SK-N-SH (cell line): ENCODE results near the gene IRGC.

Source experiments
- EP300 ChIP-seq, 2 experiments: IDR thresholded peaks; 2 replicates each; pipeline versions ENCODE4 v1.4.0 to v1.6.1; 2012; ENCODE audit warnings: borderline replicate concordance in 1 of 2, low read depth in 1 of 2, low read length in 1 of 2
- EZH2phosphoT487 ChIP-seq: fragments of 200-600 bp; sonication (generic); IDR thresholded peaks from 2 replicates; pipeline ENCODE4 v1.6.1; 2017; ENCODE audit warnings: low read depth, mixed run types, mild to moderate bottlenecking, antibody characterized with exemption, moderate library complexity, borderline replicate concordance
- GATA2 ChIP-seq: sonication (generic); formaldehyde crosslinking; IDR thresholded peaks from 2 replicates; pipeline ENCODE4 v1.5.0; 2020; ENCODE audit warnings: mild to moderate bottlenecking, missing genetic modification reagents
- POLR2AphosphoS5 ChIP-seq: IDR thresholded peaks from 2 replicates; pipeline ENCODE4 v1.6.1; 2012; ENCODE audit warnings: low read depth, low read length
- RAD21 ChIP-seq: IDR thresholded peaks from 2 replicates; pipeline ENCODE4 v1.6.1; 2012; ENCODE audit warnings: mild to moderate bottlenecking, low read length
- RFX5 ChIP-seq: IDR thresholded peaks from 2 replicates; pipeline ENCODE4 v1.6.1; 2012; ENCODE audit warnings: mild to moderate bottlenecking, improper control_type of control experiment, low read length
- SIN3A ChIP-seq: IDR thresholded peaks from 2 replicates; pipeline ENCODE4 v1.6.1; 2012; ENCODE audit warnings: low read depth, mild to moderate bottlenecking, low read length, moderate library complexity, borderline replicate concordance
- SMC3 ChIP-seq: IDR thresholded peaks from 2 replicates; pipeline ENCODE4 v1.6.1; 2012; ENCODE audit warnings: low read depth, low read length, improper control_type of control experiment
- TAF1 ChIP-seq: IDR thresholded peaks from 2 replicates; pipeline ENCODE4 v1.6.1; 2012; ENCODE audit warnings: low read depth, mild to moderate bottlenecking, low read length, moderate library complexity, borderline replicate concordance
- YY1 ChIP-seq: IDR thresholded peaks from 2 replicates; pipeline ENCODE4 v1.4.0; 2012; ENCODE audit warnings: low read depth, mild to moderate bottlenecking
- TF ChIP-seq, protein P1 (sequence below): fragments of 200-600 bp; sonication (generic); IDR thresholded peaks from 2 replicates; pipeline ENCODE4 v1.6.1; 2017; ENCODE audit warnings: antibody characterized with exemption, mild to moderate bottlenecking, moderate library complexity
- TF ChIP-seq, protein P2 (sequence below): IDR thresholded peaks from 2 replicates; pipeline ENCODE4 v1.6.1; 2012; ENCODE audit warnings: mild to moderate bottlenecking, low read depth, low read length, moderate library complexity
- TF ChIP-seq, protein P3 (sequence below): IDR thresholded peaks from 2 replicates; pipeline ENCODE4 v1.4.0; 2012; ENCODE audit warnings: low read depth

DNA sequence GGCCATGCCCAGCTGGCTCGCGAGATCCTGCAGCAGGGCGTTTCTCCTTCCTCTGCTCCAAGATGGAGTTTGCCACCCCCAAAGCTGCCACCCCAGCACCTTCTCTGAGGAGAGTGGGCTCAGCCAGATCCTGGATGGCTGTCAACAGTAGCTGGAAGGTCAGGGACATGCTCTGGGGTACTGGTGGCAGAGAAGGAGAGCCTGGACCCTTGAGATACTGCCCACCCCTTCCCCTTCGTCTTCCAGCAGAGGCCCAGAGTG lies 11.6 kb downstream of the IRGC start:
- TF ChIP-seq EP300 (IDR thresholded peaks at IDR 0.05; ENCODE audit: borderline replicate concordance in 1 of 2, low read depth in 1 of 2, low read length in 1 of 2) (no peak), SMC3 (no peak), POLR2AphosphoS5 (no peak), SIN3A (no peak), GATA2 (CRISPR knock-in tag) (no peak), RAD21 (no peak), YY1 (no peak), TAF1 (no peak), RFX5 (no peak), EZH2phosphoT487 (no peak)
- TF ChIP-seq, protein P1, sequence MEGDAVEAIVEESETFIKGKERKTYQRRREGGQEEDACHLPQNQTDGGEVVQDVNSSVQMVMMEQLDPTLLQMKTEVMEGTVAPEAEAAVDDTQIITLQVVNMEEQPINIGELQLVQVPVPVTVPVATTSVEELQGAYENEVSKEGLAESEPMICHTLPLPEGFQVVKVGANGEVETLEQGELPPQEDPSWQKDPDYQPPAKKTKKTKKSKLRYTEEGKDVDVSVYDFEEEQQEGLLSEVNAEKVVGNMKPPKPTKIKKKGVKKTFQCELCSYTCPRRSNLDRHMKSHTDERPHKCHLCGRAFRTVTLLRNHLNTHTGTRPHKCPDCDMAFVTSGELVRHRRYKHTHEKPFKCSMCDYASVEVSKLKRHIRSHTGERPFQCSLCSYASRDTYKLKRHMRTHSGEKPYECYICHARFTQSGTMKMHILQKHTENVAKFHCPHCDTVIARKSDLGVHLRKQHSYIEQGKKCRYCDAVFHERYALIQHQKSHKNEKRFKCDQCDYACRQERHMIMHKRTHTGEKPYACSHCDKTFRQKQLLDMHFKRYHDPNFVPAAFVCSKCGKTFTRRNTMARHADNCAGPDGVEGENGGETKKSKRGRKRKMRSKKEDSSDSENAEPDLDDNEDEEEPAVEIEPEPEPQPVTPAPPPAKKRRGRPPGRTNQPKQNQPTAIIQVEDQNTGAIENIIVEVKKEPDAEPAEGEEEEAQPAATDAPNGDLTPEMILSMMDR = no peak
- TF ChIP-seq, protein P2, sequence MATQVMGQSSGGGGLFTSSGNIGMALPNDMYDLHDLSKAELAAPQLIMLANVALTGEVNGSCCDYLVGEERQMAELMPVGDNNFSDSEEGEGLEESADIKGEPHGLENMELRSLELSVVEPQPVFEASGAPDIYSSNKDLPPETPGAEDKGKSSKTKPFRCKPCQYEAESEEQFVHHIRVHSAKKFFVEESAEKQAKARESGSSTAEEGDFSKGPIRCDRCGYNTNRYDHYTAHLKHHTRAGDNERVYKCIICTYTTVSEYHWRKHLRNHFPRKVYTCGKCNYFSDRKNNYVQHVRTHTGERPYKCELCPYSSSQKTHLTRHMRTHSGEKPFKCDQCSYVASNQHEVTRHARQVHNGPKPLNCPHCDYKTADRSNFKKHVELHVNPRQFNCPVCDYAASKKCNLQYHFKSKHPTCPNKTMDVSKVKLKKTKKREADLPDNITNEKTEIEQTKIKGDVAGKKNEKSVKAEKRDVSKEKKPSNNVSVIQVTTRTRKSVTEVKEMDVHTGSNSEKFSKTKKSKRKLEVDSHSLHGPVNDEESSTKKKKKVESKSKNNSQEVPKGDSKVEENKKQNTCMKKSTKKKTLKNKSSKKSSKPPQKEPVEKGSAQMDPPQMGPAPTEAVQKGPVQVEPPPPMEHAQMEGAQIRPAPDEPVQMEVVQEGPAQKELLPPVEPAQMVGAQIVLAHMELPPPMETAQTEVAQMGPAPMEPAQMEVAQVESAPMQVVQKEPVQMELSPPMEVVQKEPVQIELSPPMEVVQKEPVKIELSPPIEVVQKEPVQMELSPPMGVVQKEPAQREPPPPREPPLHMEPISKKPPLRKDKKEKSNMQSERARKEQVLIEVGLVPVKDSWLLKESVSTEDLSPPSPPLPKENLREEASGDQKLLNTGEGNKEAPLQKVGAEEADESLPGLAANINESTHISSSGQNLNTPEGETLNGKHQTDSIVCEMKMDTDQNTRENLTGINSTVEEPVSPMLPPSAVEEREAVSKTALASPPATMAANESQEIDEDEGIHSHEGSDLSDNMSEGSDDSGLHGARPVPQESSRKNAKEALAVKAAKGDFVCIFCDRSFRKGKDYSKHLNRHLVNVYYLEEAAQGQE = no peak
- TF ChIP-seq, protein P3, sequence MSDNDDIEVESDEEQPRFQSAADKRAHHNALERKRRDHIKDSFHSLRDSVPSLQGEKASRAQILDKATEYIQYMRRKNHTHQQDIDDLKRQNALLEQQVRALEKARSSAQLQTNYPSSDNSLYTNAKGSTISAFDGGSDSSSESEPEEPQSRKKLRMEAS = no peak
